Measurements from ENCODE around the gene MRPL53. TPM values are rescaled to one million over a fixed set of nuclear protein-coding genes. Genes with fewer than 3 reads are reported as not detected.

Gene MRPL53
- total and polyA plus RNA-seq, 2 experiments from 2014 or later = 18.5 to 71.0 TPM

DNA sequence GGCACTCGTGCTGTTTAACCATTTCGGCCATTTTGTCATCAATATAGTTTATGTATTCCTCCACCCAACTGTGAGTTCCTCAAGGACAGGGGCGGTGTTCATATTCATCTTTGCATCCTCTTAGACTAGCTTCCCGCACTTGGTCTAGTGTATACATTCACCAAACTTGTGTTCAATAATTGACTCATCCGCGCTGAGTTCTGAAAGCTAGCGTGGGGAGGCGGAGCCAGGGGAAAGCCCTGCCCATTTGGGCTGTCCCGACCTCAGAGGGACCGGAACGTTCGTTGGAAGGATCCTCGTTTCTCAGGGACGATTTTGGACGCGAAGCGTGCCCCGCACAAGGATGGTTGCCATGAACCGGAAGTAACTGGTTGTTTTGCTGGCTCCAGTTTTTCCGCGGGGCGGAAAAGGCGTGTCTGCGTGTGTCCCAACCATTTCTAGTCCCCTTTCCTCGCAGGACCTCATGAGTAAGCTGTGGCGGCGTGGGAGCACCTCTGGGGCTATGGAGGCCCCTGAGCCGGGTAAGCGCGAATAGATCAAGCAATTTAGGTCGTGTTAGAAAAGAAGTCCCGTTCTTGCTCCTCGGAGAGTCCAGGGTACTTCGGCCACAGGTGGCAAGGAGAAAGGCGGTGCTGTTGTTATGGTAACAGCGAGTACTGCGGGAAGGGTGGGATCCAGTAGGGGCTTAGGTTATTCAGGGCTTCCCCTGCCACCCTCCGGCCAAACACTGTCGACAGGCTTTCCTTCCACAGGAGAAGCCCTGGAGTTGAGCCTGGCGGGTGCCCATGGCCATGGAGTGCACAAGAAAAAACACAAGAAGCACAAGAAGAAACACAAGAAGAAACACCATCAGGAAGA lies 17.6 kb downstream of the MRPL53 start, which contains the start of gene INO80B:
TSS of gene INO80B (plus strand) at position 434 of the 858 bp plus-strand sequence. CDS start at position 464, 30 bp downstream.
- Histone ChIP-seq H3K36me3 (ENCODE audit: low read depth) (no peaks in the 10 kb centered on the region), H3K27ac (peak within 1 kb of the TSS; percentile 24), H2AFZ (peak within 1 kb of the TSS; percentile 90), H3K4me2 (ENCODE audit: unreplicated experiment) (peak within 1 kb of the TSS; percentile 80), H3K4me3 (peak within 1 kb of the TSS; percentile 90), H3K9ac (peak within 1 kb of the TSS; percentile 81), H3K9me3 (ENCODE audit: low read depth) (no peaks in the 10 kb centered on the region), H3F3A (ENCODE audit: insufficient read depth) (peaks cover 7% of the 10 kb centered on the region; the same call in 1 of the 2 replicates), H3K27me3 (replicated peaks; ENCODE audit: insufficient read depth) (no peaks in the 10 kb centered on the region), H4K20me1 (ENCODE audit: insufficient read depth) (no peaks in the 10 kb centered on the region), H3K79me2 (ENCODE audit: insufficient read depth) (peaks cover 30% of the 10 kb centered on the region), H3K4me1 (ENCODE audit: insufficient read depth) (peaks cover 9% of the 10 kb centered on the region), H3K9me2 (ENCODE audit: insufficient read depth) (no peaks in the 10 kb centered on the region)
- DNase-seq = peak; percentile 99
- TF ChIP-seq EZH2phosphoT487 (IDR thresholded peaks at IDR 0.05; ENCODE audit: insufficient read depth, low read depth) = no peak
- TF ChIP-seq EZH2 (IDR thresholded peaks at IDR 0.05; ENCODE audit: insufficient read depth, poor library complexity, severe bottlenecking) = no peak
- in situ Hi-C loops (cut with MboI) = no loop called here
- 2% methylated on average over 40 of the region's 40 CpGs for WGBS, 2 experiments (ENCODE audit: low coverage in 1 of 2, low lambda C conversion rate in 2 of 2, missing lambda C conversion rate in 2 of 2)

DNA sequence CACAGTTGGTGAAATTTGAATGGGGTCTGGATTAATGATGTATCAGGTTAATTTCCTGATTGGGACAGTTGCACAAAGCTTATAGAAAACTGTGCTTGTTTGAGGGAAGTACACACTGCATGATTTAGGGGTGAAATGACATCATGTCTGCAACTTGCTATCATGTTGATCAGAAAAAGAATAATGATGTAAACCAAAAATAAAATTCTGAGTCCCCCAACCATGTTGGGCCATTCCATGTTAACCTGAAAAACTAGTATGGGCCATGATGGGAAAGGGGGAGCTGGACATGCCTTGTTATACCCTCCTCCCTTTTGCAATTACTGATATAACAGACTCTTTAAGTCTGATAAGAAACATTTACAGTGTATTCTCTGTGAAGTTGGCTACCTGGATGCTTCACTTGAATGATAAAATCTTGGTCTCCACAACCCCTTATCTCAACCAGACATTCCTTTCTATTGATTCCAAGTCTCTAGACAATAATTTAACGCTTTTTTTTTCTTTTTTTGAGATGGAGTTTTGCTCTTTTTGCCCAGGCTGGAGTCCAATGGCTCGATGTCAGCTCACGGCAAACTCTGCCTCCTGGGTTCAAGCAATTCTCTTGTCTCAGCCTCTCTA lies 21.8 kb downstream of the MRPL53 start:
- in situ Hi-C loops (cut with MboI) = no loop called here
- H3K4me3 ChIP-seq = no peak overlapping the region
- TF ChIP-seq EZH2phosphoT487 (IDR thresholded peaks at IDR 0.05; ENCODE audit: insufficient read depth, low read depth) = no peak
- TF ChIP-seq EZH2 (IDR thresholded peaks at IDR 0.05; ENCODE audit: insufficient read depth, poor library complexity, severe bottlenecking) = no peak
- H3K4me2 ChIP-seq (ENCODE audit: unreplicated experiment) = no peak overlapping the region
- no peak overlapping the region for H3K9ac ChIP-seq
- H3K4me1 ChIP-seq (ENCODE audit: insufficient read depth) = peaks cover 3% of the 10 kb centered on the region
- H3K9me3 ChIP-seq (ENCODE audit: low read depth) = no peaks in the 10 kb centered on the region
- no peaks in the 10 kb centered on the region for H4K20me1 ChIP-seq (ENCODE audit: insufficient read depth)
- H3K36me3 ChIP-seq (ENCODE audit: low read depth) = no peaks in the 10 kb centered on the region
- no peak overlapping the region for H2AFZ ChIP-seq
- DNase-seq = no peak
- peaks cover 7% of the 10 kb centered on the region for H3K79me2 ChIP-seq (ENCODE audit: insufficient read depth)
- no peaks in the 10 kb centered on the region for H3F3A ChIP-seq (ENCODE audit: insufficient read depth)
- H3K9me2 ChIP-seq (ENCODE audit: insufficient read depth) = no peaks in the 10 kb centered on the region
- no peak overlapping the region for H3K27ac ChIP-seq
- no peaks in the 10 kb centered on the region for H3K27me3 ChIP-seq (replicated peaks; ENCODE audit: insufficient read depth)
- WGBS, 2 experiments (ENCODE audit: low coverage in 1 of 2, low lambda C conversion rate in 2 of 2, missing lambda C conversion rate in 2 of 2) = 72 to 74% methylated on average over 3 of the region's 3 CpGs

DNA sequence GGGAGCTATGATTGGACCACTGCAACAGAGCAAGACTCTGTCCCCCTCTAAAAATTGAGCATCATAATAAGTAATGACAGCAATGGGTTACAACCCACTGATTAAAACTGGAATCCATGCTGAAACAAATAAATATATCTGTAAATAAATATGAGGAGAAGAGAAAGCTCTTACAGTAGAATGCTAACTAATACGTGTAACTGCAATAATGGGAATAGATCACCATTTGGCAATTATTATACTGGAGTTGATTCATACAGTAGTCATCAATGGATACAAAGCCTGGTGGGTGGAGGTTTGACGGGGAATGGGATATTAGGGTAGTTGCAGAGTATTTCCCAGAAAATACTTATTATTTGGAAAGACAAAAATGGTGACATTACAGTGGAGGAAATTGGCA lies 23.7 kb downstream of the MRPL53 start:
- H3K9me3 ChIP-seq (ENCODE audit: low read depth) = no peaks in the 10 kb centered on the region
- H3K9ac ChIP-seq = no peak overlapping the region
- TF ChIP-seq EZH2phosphoT487 (IDR thresholded peaks at IDR 0.05; ENCODE audit: insufficient read depth, low read depth) (no peak), EZH2 (IDR thresholded peaks at IDR 0.05; ENCODE audit: insufficient read depth, poor library complexity, severe bottlenecking) (no peak)
- no peak overlapping the region for H2AFZ ChIP-seq
- no peaks in the 10 kb centered on the region for H3K27me3 ChIP-seq (replicated peaks; ENCODE audit: insufficient read depth)
- 0% methylated on average over 2 of the region's 2 CpGs for WGBS, 2 experiments (ENCODE audit: low coverage in 1 of 2, low lambda C conversion rate in 2 of 2, missing lambda C conversion rate in 2 of 2)
- H3K27ac ChIP-seq = no peak overlapping the region
- H3K79me2 ChIP-seq (ENCODE audit: insufficient read depth) = no peaks in the 10 kb centered on the region
- H4K20me1 ChIP-seq (ENCODE audit: insufficient read depth) = no peaks in the 10 kb centered on the region
- 0 out of 2 replicates have a peak, but pooled peaks cover 3% of the 10 kb centered on the region for H3F3A ChIP-seq (ENCODE audit: insufficient read depth)
- H3K9me2 ChIP-seq (ENCODE audit: insufficient read depth) = no peaks in the 10 kb centered on the region
- 0 out of 2 replicates have a peak, but pooled peaks cover 3% of the 10 kb centered on the region for H3K4me1 ChIP-seq (ENCODE audit: insufficient read depth)
- no peak overlapping the region for H3K4me2 ChIP-seq (ENCODE audit: unreplicated experiment)
- no peak overlapping the region for H3K4me3 ChIP-seq
- H3K36me3 ChIP-seq (ENCODE audit: low read depth) = no peaks in the 10 kb centered on the region
- DNase-seq = peak; percentile 67
- in situ Hi-C loops (cut with MboI) = no loop called here

GRCh38 chr2:74447230-74447999 lies 25.1 kb downstream of the MRPL53 start:
- TF ChIP-seq EZH2phosphoT487 (IDR thresholded peaks at IDR 0.05; ENCODE audit: insufficient read depth, low read depth) (no peak), EZH2 (IDR thresholded peaks at IDR 0.05; ENCODE audit: insufficient read depth, poor library complexity, severe bottlenecking) (no peak)

More at GRCh38 chr2:74447230-74447999, 25.1 kb downstream of the MRPL53 start:
- H3K79me2 ChIP-seq (ENCODE audit: insufficient read depth) = no peaks in the 10 kb centered on the region
- H3F3A ChIP-seq (ENCODE audit: insufficient read depth) = 0 out of 2 replicates have a peak, but pooled peaks cover 4% of the 10 kb centered on the region
- no peak overlapping the region for H2AFZ ChIP-seq
- no peak overlapping the region for H3K4me2 ChIP-seq (ENCODE audit: unreplicated experiment)
- no peaks in the 10 kb centered on the region for H3K9me2 ChIP-seq (ENCODE audit: insufficient read depth)
- no peak for DNase-seq
- H3K36me3 ChIP-seq (ENCODE audit: low read depth) = no peaks in the 10 kb centered on the region
- H3K9ac ChIP-seq = no peak overlapping the region
- no peaks in the 10 kb centered on the region for H4K20me1 ChIP-seq (ENCODE audit: insufficient read depth)
- no peaks in the 10 kb centered on the region for H3K27me3 ChIP-seq (replicated peaks; ENCODE audit: insufficient read depth)
- in situ Hi-C loops (cut with MboI) = no loop called here
- 0 out of 2 replicates have a peak, but pooled peaks cover 4% of the 10 kb centered on the region for H3K4me1 ChIP-seq (ENCODE audit: insufficient read depth)
- H3K4me3 ChIP-seq = no peak overlapping the region
- no peak overlapping the region for H3K27ac ChIP-seq
- H3K9me3 ChIP-seq (ENCODE audit: low read depth) = no peaks in the 10 kb centered on the region
- WGBS, 2 experiments (ENCODE audit: low coverage in 1 of 2, low lambda C conversion rate in 2 of 2, missing lambda C conversion rate in 2 of 2) = 74 to 75% methylated on average over 5 of the region's 5 CpGs

Measured in GM23248 (cell line).